Endometrial microvascular endothelial cells (primary cell): ENCODE results near the gene STK24. TPM values are rescaled to one million over a fixed set of nuclear protein-coding genes. Genes with fewer than 3 reads are reported as not detected.

Experiments
- in situ Hi-C: cut with HindIII; loops from 2 replicates; pipeline ENCODE4 v1.10.0; 2017; ENCODE audit warnings: low sequenced_read_pairs, low pct_unique_long_range_greater_than_20kb; ENCODE audit errors: inconsistent ontology term
- total RNA-seq: library from RNA; depleted of rRNA; stranded (reverse); fragments of >200 nt; gene quantifications from one replicate; pipeline ENCODE4 v1.2.3, GENCODE V29; 2015; ENCODE audit errors: inconsistent ontology term

STK24 gene
- total RNA-seq, 1 donor from 2014 or later, result 93.2 TPM

- in situ Hi-C loops, result no loop called here
These were observed 56.0 kb downstream of the STK24 start for GRCh38 chr13:98520674-98521449.

GRCh38 chr13:98519976-98520375 lies 56.9 kb downstream of the STK24 start:
- in situ Hi-C loops, result no loop called here

GRCh38 chr13:98517576-98518310 lies 59.2 kb downstream of the STK24 start:
- in situ Hi-C loops, result no loop called here

- in situ Hi-C loops, result no loop called here
These were observed 61.0 kb downstream of the STK24 start for GRCh38 chr13:98515818-98516465.

- in situ Hi-C loops, result no loop called here
These were observed 62.6 kb downstream of the STK24 start for GRCh38 chr13:98514288-98514687.

- in situ Hi-C loops, result no loop called here
These were observed 63.1 kb downstream of the STK24 start for GRCh38 chr13:98513837-98514236.

GRCh38 chr13:98512774-98513665 lies 63.9 kb downstream of the STK24 start:
- in situ Hi-C loops, result no loop called here

- in situ Hi-C loops, result no loop called here
These were observed 65.5 kb downstream of the STK24 start for GRCh38 chr13:98511435-98511834.

GRCh38 chr13:98510156-98510509 lies 66.8 kb downstream of the STK24 start:
- in situ Hi-C loops, result no loop called here

GRCh38 chr13:98509271-98510155 lies 67.4 kb downstream of the STK24 start:
- in situ Hi-C loops, result no loop called here

GRCh38 chr13:98508685-98509084 lies 68.2 kb downstream of the STK24 start:
- in situ Hi-C loops, result no loop called here

GRCh38 chr13:98508280-98508679 lies 68.6 kb downstream of the STK24 start:
- in situ Hi-C loops, result no loop called here

- in situ Hi-C loops, result no loop called here
These were observed 69.6 kb downstream of the STK24 start for GRCh38 chr13:98507282-98507797.

- in situ Hi-C loops, result no loop called here
These were observed 70.1 kb downstream of the STK24 start for GRCh38 chr13:98506728-98507230.

GRCh38 chr13:98506322-98506721 lies 70.6 kb downstream of the STK24 start:
- in situ Hi-C loops, result no loop called here

GRCh38 chr13:98505217-98505616 lies 71.7 kb downstream of the STK24 start:
- in situ Hi-C loops, result no loop called here

GRCh38 chr13:98504371-98504963 lies 72.4 kb downstream of the STK24 start:
- in situ Hi-C loops, result no loop called here
